Stimulated activated CD8-positive, alpha-beta memory T cell treated with anti-CD3 and anti-CD28 coated beads, Interleukin-2, amount 100 ng/mL, for 48 hours (primary cell): ENCODE results near the gene MRPL41.
"Not testable (repeated sequence)": the region's sequence is repeated elsewhere in the genome, so short reads cannot be mapped to it uniquely, and the experiment has no call there.

Experiments
- DNase-seq, 2 donors: peaks; one replicate each; pipeline ENCODE4 v3.0.0-alpha.2; 2020; ENCODE audit warnings: low read depth in 2 of 2

The MRPL41 gene

DNA sequence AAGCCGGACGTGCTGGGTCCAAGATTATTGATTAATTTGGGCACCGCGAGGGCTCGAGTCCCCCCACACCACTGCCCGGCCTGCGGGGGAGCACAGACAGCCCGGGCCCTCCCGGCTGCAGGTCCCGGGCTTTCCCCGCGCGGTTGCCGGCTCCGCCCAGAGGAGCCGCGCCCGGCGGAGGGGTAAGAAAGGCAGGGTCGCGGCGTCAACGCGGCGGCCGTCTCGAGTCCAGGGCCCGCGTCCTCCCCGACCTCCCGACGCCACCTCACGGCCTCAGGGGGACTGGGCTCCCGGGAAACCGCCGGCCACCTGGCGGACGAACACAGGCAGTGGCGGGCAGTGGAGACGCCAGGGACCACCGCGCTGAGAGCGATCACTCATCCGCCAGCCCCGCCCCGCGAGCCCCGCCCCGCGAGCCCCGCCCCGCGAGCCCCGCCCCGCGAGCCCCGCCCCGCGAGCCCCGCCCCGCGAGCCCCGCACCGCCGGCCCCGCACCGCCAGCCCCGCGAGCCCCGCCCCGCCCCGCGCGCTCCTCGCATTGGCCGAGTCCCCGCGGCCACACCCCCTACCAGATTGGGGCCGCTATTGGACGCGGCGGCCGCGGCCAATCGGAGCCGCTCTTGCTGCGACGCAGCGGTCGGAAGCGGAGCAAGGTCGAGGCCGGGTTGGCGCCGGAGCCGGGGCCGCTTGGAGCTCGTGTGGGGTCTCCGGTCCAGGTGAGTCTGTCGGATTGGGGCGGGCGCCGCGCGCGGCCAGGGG is at the start of gene MRPL41:
TSS of gene MRPL41 (plus strand) at position 616 of the 758 bp plus-strand sequence. CDS start 203 bp downstream, outside the sequence.
- peak; percentile 84 to 85 for DNase-seq

- DNase-seq: no peak
Measured at GRCh38 chr9:137502008-137502911, 49.4 kb upstream of the MRPL41 start.

DNA sequence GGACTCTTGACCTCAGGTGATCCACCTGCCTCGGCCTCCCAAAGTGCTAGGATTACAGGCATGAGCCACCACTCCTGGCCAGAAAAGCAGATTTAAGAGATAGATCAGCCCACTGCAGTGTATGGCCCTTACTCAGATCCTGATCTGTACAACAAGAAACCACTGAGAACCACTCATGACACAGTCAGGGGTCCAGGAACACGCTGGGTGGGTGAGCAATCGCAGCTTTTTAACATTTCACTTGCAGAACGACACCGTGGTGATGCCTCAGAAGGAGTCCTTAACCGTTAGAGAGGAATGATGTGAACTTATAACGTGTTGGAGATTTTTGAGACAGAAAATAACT is 47.3 kb upstream of the MRPL41 start:
- DNase-seq: no peak

GRCh38 chr9:137505421-137506140 is 46.1 kb upstream of the MRPL41 start:
- no peak for DNase-seq

DNA sequence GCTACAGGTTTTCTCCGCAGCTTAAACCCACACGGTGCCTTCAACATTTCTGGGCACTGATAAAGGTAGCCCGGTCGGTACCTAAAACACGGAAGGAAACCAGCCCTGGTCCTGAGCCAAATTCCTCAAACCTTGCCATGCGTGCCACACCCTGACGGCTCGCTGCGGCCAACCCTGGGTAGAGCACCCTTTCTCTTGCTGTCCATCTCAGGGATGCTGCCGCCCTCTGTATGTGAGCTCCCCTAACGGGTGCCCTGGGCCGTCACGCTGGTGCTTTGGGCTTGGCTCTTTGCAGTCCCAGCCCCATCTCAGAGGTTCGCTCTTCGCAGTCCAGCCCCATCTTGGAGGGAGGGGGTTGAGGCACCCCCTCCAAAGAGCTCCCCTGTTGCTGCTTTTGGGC is 45.4 kb upstream of the MRPL41 start:
- no peak for DNase-seq

- DNase-seq: no peak
Measured at GRCh38 chr9:137506702-137507171, 44.9 kb upstream of the MRPL41 start.

DNA sequence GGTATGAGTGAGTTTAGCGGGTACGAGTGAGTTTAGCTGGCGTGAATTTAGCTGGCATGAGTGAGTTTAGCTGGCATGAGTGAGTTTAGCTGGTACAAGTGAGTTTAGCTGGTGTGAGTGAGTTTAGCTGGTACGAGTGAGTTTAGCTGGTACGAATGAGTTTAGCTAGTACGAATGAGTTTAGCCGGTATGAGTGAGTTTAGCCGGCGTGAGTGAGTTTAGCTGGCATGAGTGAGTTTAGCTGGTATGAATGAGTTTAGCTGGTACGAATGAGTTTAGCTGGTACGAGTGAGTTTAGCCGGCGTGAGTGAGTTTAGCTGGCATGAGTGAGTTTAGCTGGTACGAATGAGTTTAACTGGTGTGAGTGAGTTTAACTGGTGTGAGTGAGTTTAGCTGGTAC is 42.5 kb upstream of the MRPL41 start:
- DNase-seq: no peak

DNA sequence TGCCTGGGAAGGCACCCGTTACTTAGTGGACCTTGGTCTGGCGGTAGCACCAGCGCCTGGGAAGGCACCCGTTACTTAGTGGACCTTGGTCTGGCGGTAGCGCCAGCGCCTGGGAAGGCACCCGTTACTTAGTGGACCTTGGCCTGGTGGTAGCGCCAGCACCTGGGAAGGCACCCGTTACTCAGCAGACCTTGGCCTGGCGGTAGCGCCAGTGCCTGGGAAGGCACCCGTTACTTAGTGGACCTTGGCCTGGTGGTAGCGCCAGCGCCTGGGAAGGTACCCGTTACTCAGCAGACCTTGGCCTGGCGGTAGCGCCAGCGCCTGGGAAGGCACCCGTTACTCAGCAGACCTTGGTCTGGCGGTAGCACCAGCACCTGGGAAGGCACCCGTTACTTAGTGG is 40.6 kb upstream of the MRPL41 start:
- DNase-seq: not testable (repeated sequence)

DNA sequence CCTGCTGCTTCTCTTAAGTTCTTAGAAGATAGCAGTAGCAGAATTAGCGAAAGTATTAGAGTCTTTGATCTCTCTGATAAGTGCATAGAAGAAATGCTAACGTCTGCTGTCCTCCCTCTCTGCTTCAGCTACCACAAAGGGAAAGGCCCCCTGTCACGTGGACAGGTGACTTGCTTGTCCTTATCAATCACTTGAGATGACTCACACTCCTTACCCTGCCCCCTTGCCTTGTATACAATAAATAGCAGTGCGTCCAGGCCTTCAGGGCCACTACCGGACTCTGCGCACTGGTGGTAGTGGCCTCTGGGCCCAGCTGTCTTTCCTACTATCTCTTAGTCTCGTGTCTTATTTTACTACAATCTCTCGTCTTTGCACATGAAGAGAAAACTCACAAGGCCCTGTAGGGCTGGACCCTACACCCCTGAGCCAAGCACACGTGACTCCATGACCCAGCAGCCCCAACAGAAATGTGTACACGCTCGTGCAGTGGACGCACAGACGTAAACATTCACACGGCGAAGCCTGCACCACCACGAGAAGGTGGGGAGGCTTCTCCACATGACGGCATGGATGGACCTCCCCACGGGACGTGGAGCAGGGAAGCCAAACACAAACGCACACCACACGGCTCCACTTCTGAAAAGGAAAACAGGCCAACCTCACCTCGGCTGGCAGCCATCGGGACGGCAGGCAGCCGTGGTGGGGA is 39.8 kb upstream of the MRPL41 start:
- no peak for DNase-seq

DNA sequence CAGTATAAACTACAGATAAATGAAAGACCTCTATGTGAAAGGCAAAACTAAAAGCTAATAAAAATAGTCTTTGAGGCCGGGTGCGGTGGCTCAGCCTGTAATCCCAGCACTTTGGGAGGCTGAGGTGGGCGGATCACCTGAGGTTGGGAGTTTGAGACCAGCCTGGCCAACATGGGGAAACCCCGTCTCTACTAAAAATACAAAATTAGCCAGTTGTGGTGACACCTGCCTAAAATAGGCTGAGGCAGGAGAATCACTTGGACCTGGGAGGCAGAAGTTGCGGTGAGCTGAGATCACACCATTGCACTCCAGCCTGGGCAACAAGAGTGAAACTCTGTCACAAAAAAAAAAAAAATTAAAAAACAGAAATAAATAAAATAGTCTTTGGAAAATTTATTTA is 38.5 kb upstream of the MRPL41 start:
- DNase-seq: not testable (repeated sequence)

DNA sequence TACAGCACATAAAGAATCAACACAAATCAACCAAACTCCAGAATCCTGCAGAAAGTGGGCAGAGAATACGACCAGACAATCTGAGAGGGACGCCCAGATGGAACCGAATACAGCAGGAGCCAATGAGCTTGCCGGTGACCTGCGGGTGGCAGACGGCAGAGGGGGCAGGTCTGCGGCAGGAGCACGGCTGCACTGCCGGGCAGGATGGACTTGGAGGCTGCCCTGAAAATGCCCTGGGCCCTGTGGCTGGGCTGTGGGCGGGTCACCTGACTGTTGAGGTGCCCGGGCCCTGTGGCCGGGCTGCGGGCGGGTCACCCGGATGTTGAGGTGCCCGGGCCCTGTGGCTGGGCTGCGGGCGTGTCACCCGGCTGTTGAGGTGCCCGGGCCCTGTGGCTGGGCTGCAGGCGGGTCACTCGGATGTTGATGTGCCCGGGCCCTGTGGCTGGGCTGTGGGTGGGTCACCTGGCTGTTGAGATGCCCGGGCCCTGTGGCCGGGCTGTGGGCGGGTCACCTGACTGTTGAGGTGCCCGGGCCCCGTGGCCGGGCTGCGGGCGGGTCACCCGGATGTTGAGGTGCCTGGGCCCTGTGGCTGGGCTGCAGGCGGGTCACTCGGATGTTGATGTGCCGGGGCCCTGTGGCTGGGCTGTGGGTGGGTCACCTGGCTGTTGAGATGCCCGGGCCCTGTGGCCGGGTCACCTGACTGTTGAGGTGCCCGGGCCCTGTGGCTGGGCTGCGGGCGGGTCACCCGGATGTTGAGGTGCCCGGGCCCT is 37.7 kb upstream of the MRPL41 start:
- not testable (repeated sequence) for DNase-seq

- no peak for DNase-seq
Measured at GRCh38 chr9:137514691-137515337, 36.9 kb upstream of the MRPL41 start.

DNA sequence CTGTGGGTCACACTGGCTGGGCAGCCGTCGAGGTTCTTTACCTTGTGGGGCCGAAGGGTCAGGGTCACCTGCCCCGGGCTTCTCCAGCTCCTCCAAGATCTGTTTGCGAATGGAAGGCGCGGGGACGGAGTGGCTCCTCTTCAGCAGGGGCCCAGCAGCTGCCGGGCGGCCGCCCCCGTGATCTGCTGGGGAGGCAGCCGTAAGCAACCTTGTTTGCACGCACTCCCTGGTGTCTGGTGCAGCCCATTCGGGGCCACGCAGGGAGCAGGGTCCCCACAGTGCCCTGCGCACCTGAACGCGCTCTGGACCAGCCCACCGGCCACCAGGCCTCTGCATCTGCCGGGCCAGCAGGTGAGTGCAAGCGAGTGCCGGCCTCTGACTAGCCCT is 36.3 kb upstream of the MRPL41 start:
- DNase-seq: no peak

GRCh38 chr9:137516144-137516917 is 35.3 kb upstream of the MRPL41 start:
- no peak for DNase-seq

- DNase-seq: not testable (repeated sequence)
Measured at GRCh38 chr9:137518661-137519459, 32.8 kb upstream of the MRPL41 start.

DNA sequence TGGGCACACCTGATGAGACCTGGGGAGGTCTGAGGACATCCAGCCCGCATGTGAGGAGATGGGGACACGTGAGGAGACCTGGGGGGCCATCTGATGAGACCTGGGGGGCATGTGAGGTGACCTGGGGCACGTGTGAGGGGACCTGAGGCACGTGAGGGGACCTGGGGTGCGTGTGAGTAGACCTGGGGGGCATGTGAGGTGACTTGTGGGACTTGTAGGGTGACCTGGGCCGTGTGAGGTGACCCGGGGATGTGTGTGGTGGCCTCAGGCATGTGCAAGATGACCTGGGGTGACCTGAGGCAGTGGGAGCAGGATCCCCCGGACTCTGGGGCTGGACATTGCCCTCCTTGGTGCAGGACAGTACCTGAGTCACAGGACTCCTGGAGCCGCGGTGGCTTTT is 32.1 kb upstream of the MRPL41 start:
- DNase-seq: no peak

DNA sequence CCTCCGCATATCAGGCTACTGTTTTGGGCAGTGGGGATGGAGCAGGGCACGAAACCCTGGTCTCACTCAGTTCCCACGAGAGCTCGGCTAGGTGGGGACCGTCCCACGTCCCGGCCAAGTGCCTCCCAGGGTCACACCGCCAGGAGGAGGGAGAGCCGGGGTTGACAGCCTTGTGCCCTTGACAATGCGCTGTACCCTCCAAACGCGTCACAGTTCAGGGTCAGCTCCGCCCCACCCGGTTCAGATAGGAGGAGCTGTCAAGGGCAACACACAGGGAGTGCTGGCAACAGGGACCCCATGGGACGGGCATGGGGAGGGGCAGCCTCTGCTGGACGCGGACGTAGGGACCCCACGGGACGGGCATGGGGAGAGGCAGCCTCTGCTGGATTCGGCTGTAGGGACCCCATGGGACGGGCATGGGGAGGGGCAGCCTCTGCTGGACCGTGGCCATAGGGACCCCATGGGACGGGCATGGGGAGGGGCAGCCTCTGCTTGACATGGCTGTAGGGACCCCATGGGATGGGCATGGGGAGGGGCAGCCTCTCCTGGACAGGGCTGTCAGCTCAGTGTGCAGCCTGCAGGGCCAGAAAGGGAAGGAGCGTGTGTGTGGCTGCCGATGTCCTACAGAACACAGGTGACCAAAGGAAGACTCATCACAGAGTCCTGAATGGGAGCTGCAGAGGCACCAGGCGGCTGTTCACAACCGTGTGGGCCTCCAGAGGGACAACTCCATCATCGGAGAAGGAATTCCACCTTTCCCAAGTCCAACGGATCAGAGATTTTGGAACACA is 30.9 kb upstream of the MRPL41 start:
- no peak for DNase-seq
